Activated naive CD4-positive, alpha-beta T cell treated with Interleukin-2 at 50 U/mL for 16 hours (primary cell): ENCODE measurements around the gene ZSWIM8.
"Not testable (repeated sequence)": the region's sequence is repeated elsewhere in the genome, so short reads cannot be mapped to it uniquely, and the experiment has no call there.

ENCODE experiments used
- DNase-seq: peaks from one replicate; pipeline ENCODE4 v3.0.0-alpha.2; 2020

Gene ZSWIM8, protein sequence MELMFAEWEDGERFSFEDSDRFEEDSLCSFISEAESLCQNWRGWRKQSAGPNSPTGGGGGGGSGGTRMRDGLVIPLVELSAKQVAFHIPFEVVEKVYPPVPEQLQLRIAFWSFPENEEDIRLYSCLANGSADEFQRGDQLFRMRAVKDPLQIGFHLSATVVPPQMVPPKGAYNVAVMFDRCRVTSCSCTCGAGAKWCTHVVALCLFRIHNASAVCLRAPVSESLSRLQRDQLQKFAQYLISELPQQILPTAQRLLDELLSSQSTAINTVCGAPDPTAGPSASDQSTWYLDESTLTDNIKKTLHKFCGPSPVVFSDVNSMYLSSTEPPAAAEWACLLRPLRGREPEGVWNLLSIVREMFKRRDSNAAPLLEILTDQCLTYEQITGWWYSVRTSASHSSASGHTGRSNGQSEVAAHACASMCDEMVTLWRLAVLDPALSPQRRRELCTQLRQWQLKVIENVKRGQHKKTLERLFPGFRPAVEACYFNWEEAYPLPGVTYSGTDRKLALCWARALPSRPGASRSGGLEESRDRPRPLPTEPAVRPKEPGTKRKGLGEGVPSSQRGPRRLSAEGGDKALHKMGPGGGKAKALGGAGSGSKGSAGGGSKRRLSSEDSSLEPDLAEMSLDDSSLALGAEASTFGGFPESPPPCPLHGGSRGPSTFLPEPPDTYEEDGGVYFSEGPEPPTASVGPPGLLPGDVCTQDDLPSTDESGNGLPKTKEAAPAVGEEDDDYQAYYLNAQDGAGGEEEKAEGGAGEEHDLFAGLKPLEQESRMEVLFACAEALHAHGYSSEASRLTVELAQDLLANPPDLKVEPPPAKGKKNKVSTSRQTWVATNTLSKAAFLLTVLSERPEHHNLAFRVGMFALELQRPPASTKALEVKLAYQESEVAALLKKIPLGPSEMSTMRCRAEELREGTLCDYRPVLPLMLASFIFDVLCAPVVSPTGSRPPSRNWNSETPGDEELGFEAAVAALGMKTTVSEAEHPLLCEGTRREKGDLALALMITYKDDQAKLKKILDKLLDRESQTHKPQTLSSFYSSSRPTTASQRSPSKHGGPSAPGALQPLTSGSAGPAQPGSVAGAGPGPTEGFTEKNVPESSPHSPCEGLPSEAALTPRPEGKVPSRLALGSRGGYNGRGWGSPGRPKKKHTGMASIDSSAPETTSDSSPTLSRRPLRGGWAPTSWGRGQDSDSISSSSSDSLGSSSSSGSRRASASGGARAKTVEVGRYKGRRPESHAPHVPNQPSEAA (N-terminal part only)

DNA sequence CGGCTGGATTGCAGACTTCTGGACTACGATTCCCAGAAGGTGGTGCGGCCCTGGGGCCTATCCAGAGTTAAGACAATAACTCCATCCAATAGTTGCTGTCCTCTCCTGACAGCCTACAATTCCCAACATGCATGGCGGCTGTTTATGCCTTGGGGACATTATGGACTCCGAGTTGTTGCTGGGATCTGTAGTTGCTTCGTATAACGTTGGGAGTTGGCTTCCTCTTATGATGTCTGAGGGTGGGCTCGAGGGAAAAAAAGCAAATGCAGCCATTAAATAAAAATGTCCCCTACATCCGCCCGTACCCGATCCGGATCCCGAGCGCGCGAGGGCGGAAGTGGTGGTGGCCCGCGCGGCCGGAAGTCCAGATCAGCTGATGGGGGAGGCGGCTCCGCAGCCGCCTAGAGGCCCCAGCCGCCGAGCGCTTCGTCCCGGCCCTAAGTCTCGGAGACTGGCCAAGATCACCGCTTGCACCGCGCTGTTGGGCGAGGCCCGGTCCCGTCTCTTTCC lies at the start of gene ZSWIM8:
TSS of gene ZSWIM8 (plus strand) at position 396 of the 510 bp plus-strand sequence. CDS start 273 bp downstream, outside the sequence.
- peak; percentile 87 for DNase-seq

DNA sequence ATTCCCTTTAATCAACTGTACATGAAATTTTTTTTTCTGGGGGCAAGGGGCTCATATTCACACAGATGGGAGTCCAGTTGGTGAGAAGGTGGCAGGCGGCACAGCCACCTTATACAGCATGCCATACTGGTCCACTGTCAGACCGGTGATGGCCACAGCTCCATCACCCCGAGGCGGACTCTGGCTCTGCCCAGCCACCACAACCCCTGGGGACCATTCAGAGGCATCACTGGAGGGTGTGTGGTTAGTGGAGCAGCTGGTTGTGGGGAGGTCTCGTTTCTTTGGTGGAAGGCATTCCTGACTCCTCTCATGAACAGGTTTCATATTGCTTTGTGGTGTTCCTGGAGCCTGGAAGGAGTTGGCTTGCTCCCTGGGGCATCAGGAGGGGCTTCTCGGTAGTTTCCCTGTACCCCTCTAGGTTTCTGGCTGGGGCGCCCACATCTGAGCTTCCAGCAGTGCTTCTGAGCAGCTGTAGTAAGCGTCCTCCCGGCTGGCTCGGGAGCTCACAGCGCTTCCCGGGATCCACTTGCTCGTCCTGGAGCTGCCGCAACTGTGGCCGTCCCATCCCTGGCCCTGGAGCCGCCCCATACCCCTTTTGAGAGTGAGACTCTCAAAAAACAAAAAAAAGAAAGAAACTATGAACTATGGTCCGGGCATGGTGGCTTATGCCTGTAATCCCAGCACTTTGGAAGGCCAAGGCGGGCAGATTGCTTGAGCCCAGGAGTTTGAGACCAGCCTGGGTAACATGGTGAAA lies 44.7 kb upstream of the ZSWIM8 start:
- DNase-seq, result not testable (repeated sequence)

DNA sequence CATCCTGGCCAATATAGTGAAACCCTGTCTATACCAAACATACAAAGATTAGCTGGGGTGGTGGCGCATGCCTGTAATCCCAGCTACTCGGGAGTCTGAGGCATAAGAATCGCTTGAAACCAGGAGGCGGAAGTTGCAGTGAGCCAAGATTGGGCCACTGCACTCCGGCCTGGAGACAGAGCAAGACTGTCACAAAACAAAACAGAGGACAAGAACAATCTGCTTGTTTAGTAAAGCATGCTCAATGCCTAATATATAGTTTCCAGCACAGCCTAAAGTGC lies 43.0 kb upstream of the ZSWIM8 start:
- DNase-seq, result no peak

DNA sequence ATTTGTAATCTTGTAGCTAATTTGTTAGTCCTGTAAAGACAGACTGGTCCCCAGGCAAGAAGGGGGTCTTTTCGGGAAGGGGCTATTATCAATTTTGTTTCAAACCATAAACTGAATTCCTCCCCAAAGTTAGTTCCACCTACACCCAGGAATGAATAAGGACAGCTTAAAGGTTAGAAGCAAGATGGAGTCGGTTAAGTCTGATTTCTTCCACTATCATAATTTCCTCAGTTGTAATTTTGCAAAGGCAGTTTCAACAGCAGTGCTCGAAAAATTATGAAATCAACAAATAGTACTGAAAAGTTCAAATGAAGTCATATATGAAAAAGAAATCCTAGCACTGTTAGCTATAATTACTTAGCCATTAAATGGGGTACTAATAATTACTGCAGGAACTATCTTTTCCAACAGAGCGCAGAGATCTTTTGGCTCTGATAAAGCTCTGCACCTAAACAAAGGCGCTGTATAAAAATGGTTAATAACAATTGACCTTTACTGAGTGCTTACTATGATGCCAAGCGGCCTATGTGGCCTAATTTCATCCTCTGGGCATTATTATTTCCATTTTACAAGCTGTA lies 42.0 kb upstream of the ZSWIM8 start:
- DNase-seq, result no peak

DNA sequence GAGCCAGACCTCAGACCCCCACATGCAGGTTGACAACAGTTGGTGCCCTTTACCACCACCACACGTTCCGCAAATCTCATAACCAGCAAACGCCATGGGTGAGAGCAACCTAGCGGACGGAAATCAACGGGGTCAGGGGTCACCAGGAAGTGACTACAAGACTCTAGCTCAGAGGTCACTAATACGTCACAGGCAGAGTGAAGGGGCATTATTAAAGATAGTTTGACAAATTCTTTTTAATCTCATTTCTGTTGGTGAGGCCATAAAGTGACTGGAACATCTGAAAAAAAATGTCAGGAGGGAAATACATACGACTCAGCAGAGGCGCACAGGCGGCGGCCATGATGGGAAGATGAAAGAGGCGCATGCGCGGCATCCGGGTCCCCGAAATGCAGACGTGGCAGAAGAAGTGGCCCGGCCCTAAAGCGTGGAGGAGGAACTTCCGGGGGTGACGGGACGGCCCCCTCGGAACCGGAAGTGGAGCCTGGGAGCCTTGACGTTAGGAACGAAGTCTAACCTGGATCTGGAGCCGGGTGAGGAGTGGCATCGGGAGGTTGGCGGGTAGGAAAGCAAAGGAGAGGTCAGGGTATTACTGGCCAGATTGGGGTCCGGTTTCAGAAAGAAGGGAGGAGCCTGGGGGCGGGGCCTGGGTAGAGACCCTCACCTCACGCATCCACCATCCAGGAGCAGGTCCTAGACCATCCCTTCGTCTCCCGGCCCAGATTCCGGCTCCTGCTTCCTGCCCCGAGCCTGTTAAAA lies 41.3 kb upstream of the ZSWIM8 start, which contains the start of gene SEC24C:
TSS of gene SEC24C (plus strand) at position 468 of the 759 bp plus-strand sequence. CDS start 2,461 bp downstream, outside the sequence.
- DNase-seq, result peak; percentile 95

DNA sequence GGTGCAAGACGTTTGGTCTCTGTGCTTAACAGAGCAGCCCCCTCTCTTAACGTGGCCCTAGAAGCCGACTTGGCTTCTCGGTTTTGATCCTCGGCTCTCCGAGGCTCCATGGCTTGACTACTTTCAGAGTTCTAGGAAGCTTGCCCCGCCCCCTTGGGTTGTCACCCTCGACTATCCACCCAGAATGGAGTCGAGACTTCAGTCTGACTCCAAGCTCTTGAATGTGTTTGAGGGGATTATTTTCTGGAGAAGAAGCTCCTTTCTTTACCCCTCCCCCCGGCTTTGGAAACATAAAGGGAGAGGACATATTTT lies 40.8 kb upstream of the ZSWIM8 start:
- peak; percentile 71 for DNase-seq

DNA sequence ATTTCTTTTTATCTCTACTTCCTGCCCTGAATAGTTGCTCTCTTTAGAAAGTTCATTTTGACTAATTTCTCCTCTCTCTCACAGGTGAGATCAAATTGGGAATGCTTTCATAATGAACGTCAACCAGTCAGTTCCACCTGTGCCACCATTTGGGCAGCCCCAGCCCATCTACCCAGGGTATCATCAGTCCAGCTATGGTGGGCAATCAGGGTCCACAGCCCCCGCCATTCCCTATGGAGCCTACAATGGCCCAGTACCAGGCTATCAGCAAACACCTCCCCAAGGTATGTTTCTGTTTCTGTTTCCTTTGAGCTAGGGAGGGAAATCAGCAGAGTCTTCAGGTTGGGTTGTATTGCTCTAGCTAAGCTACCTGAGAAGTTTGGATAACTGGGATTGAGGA lies 38.7 kb upstream of the ZSWIM8 start:
- no peak for DNase-seq

DNA sequence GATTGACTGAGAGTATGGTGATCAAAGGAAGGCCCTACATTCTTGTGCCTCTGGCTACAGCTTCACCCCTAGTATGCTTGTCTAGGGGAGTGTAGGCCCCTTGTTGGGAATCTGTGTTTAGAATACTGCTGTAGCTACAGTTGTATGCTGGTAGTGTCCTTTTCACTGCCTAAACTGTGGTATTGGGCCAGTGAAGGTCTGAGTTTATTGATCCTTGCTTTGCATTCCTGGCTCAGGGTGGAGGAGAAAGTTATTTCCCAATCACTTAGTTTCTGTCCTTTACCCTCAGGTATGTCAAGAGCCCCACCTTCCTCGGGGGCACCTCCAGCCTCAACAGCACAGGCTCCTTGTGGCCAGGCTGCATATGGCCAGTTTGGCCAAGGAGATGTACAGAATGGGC lies 34.6 kb upstream of the ZSWIM8 start:
- DNase-seq, result no peak

DNA sequence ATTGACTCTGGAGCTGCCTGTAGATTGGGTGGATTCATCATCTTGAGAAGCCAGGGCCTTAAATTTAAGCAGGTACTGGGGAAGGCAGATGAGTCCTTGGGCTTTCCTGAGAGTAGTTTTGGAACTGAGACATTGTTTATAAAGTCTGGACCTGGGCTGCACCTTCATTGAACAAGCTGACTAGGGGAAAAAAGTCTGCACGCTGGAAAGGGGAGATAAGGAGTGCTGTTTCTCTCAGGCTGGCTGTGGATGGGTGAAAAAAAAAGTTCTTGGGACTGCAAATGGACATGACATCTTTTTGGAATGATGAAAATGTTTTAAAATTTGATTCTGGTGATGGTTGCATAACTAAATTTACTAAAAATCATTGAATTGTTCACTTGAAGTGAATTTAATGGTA lies 29.2 kb upstream of the ZSWIM8 start:
- no peak for DNase-seq

DNA sequence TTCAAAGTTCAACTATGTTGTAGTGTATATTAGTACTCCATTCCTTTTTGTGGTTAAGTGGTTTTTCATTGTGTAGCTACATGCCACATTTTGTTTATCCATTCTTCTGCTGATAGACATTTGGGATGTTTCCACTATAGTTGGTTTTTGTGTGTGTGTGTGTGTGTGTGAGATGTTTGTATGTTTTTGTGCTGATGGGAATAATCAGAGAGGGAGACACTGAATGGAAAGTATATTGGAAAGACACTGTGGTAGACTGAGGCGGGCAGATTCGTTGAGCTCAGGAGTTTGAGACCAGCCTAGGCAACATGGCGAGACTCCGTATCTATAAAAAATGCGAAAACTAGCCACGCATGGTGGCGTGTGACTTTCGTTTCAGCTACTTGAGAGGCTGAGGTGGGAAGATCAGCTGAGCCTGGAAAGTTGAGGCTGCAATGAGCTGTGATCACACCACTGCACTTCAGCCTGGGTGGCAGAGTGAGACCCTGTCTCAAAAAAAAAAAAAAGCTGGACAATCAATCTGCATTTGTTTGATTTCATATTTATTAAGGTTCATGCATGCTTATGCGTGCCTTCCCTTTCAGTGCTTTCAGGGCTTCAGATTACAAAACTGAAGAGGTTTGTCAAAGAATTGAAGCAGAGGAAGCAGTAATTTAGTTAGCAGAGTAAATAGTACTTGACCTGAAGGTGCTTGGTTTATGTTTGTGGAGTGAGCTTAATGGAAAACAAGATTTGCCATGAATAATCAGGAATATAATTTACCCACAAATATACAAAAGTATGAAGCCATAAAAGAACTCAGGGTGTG lies 26.5 kb upstream of the ZSWIM8 start:
- DNase-seq, result no peak

DNA sequence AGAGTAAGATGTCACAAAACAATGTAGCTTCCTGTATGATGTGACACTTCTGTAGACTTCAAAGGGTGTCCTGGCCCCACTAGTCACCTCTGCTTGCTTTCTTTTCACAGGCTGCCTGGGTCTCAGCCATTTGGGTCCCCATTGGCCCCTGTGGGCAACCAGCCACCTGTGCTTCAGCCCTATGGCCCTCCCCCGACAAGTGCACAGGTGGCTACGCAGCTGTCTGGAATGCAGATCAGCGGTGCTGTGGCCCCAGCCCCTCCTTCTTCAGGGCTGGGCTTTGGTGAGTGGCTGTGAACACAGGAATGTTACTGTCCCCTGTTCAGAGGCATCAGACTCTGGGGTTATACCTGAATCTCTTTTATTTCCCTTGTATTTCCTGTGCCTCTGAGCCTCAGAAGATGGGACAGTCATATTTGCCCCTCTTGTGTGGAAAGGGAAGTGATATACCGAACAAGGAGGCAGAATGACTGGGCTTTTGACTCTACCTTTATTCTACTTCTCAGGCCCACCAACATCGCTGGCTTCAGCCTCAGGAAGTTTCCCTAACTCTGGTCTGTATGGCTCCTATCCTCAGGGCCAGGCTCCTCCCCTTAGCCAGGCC lies 25.8 kb upstream of the ZSWIM8 start:
- DNase-seq, result peak; percentile 36

DNA sequence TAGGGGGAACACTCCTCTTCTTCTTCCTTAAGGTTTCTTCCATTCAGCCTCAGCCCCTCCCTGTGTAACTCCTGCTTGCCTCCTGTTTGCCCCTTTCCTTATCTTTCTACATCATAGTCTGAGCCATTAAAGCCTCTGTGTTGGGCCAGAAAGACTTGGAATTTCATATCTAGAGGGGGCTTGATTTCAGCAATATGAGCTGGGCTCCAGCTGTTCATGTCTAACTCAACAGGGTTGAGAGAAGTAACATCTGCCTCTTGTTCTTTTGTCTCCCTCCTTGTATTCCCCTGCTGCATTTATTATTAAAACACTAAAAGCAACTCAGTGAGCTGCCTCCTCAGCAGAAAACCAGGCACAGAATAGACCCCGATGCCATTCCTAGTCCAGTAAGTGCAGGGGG lies 23.6 kb upstream of the ZSWIM8 start:
- DNase-seq, result no peak

DNA sequence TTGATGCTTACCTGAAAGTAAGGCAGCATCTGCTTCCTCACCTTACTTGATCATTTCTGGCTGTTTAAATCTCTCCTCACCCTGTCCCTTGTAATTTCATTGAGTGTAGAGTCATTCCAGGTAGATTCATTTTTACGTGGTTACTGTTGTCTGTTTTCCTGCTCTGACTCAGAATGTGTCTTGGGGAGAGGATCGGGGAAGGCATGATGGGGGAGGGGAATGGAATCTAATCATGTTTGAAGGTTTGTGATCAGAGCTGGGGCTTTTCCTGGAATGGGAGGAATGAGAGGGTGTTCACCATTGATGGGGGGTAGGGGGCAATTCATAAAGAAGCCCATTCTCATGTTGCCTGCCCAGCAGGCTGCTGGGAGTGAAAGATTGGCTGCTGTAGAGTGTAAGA lies 22.5 kb upstream of the ZSWIM8 start:
- no peak for DNase-seq

DNA sequence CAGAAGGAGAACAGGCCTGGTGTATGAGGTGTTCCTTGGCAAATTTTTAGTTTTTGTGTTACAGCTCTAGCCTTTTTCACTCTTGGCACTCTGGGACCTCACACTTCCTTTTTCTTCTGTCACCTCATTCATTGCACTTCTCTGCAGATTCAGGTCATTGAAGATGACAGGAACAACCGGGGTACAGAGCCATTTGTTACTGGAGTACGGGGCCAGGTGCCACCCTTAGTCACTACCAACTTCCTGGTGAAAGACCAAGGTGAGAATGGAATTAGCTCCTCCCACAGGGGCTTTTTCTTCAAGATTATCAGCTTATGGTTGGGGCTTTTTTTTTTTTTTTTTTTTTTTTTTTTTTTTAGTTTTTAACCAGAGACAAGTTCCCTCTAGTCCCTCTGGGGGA lies 22.1 kb upstream of the ZSWIM8 start:
- DNase-seq, result no peak

DNA sequence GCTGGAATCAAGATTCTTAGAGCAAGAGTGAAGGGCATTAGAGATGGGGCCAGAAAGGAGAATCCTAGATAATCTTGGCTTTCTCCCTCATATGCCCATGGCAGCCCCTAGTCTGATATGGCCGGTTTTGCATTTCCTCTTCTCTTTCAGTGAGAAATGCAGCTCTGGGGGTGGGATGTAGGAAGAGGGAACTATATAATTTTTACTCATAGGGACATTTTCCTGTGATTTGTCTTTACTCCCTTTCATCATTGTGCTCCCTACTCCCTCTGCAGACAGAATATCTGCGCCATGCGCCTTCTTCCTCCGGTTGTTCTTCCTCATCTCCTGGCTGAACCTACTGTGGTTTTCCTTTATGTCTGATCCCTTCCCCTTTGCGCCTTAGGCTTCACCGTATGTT lies 20.3 kb upstream of the ZSWIM8 start:
- DNase-seq, result no peak

DNA sequence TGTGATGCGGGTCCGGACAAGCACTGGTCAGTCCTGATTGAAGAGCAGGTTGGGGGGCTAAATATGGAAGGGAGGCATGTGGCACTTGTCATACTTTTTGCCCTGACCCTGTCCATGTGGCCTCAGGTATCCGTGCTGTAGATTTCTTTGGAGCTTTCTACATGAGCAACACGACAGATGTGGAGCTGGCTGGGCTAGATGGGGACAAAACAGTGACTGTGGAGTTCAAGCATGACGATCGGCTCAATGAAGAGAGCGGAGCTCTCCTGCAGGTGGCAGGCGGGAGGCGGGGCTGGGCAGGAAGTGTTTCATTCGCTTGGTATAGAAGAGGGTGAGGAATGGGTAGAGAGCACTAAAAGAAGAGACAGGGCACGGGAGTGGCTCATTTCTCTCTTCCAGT lies 16.5 kb upstream of the ZSWIM8 start:
- peak; percentile 68 for DNase-seq

DNA sequence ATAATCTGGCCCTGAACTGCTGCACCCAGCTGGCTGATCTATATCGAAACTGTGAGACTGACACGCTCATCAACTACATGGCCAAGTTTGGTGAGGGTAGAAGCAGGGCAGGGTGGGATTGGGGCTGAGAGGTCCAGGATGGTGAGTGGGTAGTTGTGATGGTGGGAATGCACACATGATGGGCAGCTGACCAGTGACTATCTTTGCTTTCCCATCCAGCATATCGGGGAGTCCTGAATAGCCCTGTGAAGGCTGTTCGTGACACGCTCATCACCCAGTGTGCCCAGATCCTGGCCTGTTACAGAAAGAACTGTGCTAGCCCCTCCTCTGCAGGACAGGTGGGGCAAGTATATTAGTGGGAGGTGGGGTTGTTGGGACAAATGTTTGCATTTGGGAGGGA lies 16.0 kb upstream of the ZSWIM8 start:
- no peak for DNase-seq

DNA sequence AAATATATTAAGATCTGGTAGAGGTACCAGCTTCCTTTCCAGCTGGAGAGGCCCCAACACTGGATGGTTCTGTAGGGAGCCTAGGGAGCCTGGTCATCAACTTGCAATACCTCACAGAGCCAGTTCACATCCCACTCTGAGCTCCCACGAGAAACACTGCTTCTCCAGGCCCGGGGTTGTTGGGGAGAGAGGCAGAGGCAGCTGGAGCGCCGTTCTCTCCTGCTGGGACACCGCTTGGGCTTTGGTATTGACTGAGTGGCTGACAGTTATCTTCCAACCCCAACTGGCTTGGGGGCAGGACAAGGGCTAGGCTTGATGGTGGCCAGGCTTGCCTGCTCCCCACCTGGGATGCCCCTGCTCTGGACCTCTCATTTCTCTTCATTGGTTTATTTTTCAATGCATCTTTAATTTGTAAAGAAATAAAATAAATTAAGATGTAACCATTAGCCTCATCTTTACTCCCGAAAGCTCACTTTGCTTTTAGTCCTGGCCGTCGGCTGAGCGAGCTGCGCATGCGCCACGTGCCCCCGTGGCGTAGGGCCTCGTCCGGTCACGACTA lies 13.6 kb upstream of the ZSWIM8 start:
- DNase-seq, result no peak

DNA sequence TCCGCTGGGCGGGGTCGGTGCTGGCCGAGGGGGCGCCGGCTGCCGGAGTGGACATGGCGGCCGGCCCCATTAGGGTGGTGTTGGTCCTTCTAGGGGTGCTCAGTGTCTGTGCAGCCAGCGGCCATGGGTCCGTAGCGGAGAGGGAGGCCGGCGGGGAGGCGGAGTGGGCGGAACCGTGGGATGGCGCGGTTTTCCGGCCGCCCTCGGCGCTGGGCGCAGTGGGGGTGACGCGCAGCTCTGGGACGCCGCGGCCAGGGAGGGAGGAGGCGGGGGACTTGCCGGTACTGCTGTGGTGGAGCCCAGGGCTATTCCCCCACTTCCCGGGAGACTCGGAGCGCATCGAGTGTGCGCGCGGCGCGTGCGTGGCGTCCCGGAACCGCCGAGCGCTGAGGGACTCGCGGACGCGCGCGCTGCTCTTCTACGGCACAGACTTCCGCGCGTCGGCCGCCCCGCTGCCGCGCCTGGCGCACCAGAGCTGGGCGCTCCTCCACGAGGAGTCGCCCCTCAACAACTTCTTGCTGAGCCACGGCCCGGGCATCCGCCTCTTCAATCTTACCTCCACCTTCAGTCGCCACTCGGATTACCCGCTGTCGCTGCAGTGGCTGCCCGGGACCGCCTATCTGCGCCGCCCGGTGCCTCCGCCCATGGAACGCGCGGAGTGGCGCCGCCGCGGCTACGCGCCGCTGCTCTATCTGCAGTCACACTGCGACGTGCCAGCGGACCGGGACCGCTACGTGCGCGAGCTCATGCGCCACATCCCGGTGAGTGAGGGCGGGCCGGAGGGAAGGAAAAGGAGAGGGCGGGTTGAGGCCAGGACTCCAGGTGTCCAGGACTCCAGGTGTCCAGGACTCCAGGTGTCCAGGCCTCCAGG lies 12.9 kb upstream of the ZSWIM8 start:
- peak; percentile 81 for DNase-seq
